HL-60/S4 treated with phorbol 12-myristate 13-acetate at 8.2 ng/mL for 4 days and 3 days (cell line): ENCODE results near the gene SHISAL1.

ENCODE experiments used
- in situ Hi-C: fragments of 300-500 bp; cut with MboI; formaldehyde crosslinking; loops from 2 replicates; pipeline ENCODE4 v1.15.0; 2022; ENCODE audit warnings: low sequenced_read_pairs

The SHISAL1 gene

DNA sequence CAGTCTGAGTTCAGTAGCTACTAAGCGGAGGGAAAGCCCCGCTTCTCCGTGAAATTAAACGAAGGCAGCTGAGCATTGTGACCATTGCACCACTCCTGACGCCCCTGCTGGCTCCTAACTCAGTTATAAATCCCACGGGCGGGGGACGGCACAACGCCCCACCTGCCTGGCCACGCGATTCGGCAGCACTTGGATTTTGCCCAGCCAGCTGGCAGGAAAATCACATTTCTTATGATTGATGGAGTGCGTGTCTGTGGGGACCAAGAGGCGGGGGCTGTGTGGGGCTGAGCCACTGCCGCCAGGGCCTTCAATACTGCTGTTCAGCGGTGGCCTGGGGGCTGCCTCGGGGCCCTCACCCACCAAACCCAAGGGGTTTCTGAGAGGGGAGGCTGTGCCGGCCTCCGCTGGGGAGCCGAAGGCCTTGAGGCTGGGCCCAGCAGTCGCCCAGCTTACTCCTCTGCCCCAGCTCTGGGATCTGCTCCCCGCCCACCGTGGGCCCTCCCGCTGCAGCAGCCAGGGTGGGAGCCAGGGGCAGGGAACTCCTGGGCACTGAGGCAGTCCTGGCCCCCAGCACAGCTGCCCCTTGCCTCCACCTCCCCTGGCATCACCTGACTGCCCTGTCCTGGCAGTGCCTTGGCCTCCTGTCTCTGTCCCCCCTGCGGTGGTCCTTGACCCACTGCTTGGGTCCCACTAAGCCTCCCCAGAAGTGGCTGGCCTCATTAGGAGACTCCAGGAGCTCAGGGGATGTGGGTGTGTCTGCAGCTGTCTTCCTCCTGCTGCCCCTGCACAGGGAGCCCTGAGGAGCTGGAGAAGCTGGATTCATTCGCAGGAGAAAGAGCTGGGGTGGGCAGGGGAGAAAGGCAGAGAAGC, 30.7 kb downstream of the SHISAL1 start:
- in situ Hi-C loops = no loop called here

- in situ Hi-C loops = no loop called here
These were observed 32.0 kb downstream of the SHISAL1 start for GRCh38 chr22:44280665-44281188.

- in situ Hi-C loops = no loop called here
These were observed 33.7 kb downstream of the SHISAL1 start for GRCh38 chr22:44279069-44279360.

DNA sequence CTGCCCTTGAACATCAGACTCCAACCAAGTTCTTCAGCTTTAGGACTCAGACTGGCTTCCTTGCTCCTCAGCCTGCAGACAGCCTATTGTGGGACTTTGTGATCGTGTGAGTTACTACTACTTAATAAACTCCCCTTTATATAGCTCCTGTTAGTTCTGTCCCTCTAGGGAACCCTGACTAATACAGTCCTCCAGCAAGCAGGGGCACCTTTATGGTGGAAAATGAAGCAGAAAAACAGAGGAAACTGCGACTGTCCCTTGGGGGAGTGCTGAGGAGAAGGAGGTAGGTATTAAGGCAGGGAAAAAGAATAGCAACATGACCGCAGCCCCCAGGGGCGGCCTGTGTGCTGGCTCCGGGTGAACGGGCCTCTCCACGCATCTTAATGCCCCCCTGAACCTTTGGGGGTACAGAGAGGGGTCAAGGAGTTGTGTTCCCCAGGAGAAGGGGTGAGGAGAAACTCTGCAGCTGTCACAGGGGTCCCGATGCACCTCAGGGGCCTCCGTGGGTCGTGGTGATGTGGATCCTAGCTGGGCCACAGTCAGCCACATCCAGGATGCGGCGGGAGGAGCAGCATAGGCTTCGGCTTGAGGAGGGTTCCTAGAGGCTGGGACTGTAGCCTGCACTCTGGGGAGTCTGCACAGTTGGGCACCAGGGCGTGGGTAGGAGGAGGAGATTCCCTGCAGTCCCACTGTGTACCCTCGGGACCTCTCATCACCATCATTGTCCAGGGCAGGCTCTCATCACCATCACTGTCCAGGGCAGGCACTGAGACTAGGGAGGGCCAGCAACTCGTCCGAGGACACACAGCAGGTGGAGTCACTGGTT, 34.3 kb downstream of the SHISAL1 start:
- in situ Hi-C loops = no loop called here

DNA sequence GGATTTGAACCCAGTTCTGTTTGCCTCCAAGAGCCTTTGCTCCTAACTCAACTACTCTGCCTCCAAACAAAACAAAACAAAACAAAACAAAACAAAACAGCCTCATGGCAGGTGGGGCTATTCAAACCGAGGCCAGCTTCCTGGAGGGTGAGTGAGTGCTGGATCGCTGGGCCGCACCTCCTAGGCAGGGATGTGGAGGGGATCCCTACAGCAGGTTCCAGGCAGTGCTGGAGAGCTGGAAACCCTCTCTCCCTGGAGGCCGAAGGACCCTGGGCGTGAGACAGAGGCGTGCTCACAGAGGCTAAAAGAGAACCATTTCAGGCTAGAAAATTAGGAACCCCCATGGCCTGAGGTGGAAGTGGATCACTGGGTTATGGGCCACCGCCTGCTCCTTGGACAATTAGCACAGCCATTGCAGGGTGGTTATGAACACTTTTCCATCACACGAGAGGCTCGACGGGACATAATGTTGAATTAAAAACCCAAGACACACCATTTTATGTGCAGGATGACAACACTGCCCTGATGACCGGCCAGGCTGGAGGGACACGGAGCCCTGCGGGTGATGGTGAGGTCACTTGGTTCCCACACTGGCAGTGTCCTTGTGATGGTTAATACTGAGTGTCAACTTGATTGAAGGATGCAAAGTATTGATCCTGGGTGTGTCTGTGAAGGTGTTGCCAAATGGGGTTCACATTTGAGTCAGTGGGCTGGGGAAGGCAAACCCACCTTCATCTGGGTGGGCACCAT, 35.2 kb downstream of the SHISAL1 start:
- in situ Hi-C loops = no loop called here

DNA sequence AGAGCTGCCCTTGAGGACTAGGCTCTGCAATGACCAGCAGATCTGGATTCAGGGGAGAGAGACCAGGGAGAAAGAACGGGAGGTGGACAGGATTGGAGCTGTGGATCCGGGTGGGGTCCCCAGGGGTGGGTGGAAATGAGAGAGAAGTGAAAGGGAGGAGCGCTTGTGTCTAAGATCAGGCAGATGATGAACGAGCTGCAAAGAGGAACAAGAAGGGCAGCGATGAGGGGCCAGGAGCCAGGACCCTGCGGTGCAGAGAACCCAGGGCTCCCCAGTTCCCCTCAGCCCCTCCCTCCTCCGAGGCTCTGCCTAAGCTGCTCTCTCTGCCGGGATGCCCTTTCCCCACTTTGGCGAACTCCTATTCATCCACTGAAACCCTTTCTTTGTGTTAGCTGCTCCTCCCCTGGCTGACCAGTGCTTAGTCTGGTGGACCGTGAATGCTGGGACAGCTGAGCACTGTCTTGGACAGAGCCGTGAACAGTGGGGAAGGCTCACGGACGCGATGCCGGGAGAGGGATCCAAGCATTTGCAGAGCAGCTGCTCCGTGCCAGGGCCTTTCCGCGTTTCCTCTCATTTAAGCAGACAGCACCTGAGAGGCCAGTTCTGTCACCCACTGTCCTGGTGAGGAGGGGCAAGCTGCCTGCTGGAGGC, 35.9 kb downstream of the SHISAL1 start:
- in situ Hi-C loops = no loop called here

DNA sequence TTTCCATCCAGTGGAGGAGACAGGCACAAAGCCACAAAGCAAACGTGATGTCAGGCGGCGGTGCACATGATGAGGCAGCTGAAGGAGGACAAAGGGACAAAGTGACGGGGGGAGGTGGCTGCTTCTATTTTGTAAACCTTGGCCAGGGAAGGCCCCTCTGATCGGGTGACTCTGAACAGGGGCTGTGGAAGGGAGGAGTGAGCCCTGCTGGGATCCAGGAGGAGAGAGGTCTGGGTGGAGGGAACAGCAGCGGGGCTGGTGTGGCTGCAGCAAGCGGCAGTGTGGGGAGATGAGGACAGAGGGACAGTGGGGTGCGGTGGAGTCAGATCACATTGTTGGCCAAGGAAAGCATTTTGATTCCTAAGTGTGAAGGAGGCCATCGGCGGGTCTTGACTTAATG, 36.7 kb downstream of the SHISAL1 start:
- in situ Hi-C loops = no loop called here

DNA sequence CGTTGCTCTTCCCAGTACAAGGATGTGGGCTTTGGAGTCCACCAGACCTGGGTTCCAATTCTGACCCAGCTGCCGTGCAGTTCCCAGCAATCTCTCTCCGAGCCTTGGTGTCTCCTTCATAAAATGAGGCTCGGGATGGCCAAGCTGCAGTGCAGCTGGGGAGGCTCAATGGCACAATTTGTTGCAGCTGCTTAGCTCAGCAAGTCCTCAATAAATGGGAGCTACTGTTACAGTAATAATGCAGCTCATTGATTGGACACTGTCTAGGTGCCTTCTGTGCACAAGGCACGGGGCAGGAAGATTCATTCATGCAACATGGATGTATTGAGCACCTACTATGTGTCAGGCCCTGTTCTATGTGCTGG, 37.1 kb downstream of the SHISAL1 start:
- in situ Hi-C loops = no loop called here

GRCh38 chr22:44274918-44275630, 37.7 kb downstream of the SHISAL1 start:
- in situ Hi-C loops = no loop called here

GRCh38 chr22:44273175-44273574, 39.6 kb downstream of the SHISAL1 start:
- in situ Hi-C loops = no loop called here

DNA sequence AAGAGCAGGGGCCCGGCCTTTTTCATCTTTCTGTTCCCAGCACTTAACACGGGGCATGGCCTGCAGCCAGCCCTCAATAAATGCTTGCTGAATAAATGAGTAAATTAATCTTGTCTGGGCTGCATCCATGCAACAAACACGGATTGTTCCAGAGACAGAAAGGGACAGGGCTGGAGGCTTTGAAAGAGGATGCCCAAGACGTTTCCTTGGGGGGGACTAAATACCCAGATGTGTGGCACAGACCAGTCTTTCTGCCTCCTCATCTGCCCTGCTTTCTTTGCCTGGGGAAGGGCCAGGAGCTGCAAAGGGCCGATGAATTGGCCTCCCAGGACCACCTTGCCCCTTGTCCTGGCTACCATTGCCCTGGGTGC, 40.4 kb downstream of the SHISAL1 start:
- in situ Hi-C loops = no loop called here

- in situ Hi-C loops = no loop called here
These were observed 40.9 kb downstream of the SHISAL1 start for GRCh38 chr22:44271732-44272400.

- in situ Hi-C loops = no loop called here
These were observed 41.7 kb downstream of the SHISAL1 start for GRCh38 chr22:44271010-44271500.

DNA sequence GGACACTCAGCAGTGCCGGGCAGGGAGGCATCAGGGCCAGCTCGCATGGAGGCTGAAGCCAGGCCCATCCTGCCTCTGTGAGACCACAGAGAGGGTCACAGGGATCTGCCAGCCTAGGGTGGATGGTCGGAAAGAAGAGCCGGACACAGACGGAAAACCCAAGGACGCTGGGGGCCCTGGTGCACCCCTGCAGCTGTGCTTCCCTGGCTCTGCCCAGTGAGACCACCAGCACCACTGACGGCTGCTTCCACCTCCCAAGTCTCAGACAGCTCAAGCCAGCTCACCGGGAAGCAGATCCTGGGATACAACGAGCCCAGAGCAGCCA, 42.2 kb downstream of the SHISAL1 start:
- in situ Hi-C loops = no loop called here

- in situ Hi-C loops = no loop called here
These were observed 42.8 kb downstream of the SHISAL1 start for GRCh38 chr22:44269757-44270555.

GRCh38 chr22:44269117-44269498, 43.6 kb downstream of the SHISAL1 start:
- in situ Hi-C loops = no loop called here

DNA sequence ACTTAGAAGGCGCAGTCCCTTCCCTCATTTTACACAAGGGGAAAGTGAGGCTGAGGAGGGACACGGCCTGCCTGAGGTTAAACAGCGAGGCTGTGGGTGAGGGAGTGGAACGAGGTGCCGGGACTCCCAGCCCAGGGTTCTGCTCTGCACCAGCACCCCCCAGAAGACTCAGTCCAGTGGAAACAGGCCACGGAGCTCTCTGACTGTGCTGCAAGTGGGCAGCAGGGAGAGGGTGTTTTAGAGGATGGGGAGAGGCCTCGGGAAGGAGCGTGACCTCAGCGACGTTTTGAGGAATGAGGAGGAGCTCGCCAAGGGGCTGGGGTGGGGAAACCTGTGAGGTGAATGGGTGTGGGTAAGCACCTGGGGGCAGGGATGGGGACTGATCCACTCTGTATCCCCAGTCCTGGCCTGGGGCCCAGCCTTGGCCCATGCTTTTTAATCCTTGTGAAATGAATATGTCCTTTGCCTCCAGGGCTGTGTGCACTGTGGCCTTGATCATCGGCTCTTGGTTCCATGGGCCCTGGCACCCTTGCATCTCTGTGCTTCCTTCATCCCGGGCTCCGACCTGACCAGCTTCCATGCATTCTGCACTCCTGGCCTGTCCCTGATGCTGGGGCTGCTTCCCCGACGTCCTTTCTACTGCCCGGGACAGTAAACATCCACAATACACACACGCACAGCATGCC, 44.2 kb downstream of the SHISAL1 start:
- in situ Hi-C loops = no loop called here

DNA sequence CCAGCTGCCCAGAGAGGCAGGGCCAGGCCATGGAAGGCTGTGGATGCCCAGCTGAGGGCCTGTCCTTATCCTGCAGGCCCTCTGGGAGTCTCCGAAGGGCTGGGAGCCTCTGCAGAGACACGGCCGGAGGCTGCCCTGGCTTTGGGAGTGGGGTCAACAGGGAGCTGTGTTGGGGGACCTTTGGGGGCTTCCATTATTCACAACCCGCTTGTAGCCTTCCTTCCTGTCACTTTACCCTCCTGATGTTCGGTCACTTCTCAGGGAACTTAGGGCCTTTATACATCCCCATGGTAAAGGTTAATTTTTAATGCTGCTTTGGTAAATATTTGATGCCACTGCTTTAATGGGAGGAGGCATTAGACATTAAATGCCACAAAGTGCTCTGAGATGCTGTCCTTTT, 44.9 kb downstream of the SHISAL1 start:
- in situ Hi-C loops = no loop called here
